Left lung (tissue), 10 donors: ENCODE results near the gene ACTL6B. TPM values are rescaled to one million over a fixed set of nuclear protein-coding genes. Genes with fewer than 3 reads are reported as not detected.
"Not testable (repeated sequence)": the region's sequence is repeated elsewhere in the genome, so short reads cannot be mapped to it uniquely, and the experiment has no call there.

Source experiments
- ATAC-seq: fragments of 200-7000 bp; cut with Tn5 transposase; one replicate; pipeline ENCODE4 v1.9.1; 2020; ENCODE audit warnings: moderate library complexity
- DNase-seq, 4 donors: peaks; one replicate each; pipeline ENCODE4 v3.0.0-alpha.2; 2013 to 2020
- H3K27ac ChIP-seq, 2 donors: fragments of 200-600 bp; sonication (generic) in 1 of 2; one replicate each; pipeline versions ENCODE4 v1.5.0 to v1.8.0; 2020 to 2021
- H3K27me3 ChIP-seq, 2 donors: fragments of 200-600 bp; sonication (generic) in 1 of 2; one replicate each; pipeline versions ENCODE4 v1.5.0 to v1.8.0; 2020 to 2021
- H3K36me3 ChIP-seq, 2 donors: fragments of 200-600 bp; sonication (generic) in 1 of 2; one replicate each; pipeline versions ENCODE4 v1.5.0 to v1.8.0; 2020 to 2021
- H3K4me1 ChIP-seq, 2 donors: fragments of 200-600 bp; one replicate each; pipeline ENCODE4 v1.8.0; 2021
- H3K4me3 ChIP-seq, 2 donors: fragments of 200-600 bp; sonication (generic) in 1 of 2; one replicate each; pipeline versions ENCODE4 v1.5.0 to v1.8.0; 2020 to 2021; ENCODE audit warnings: mild to moderate bottlenecking in 1 of 2
- H3K9me3 ChIP-seq, 2 donors: fragments of 200-600 bp; sonication (generic) in 1 of 2; one replicate each; pipeline versions ENCODE4 v1.5.0 to v1.8.0; 2020 to 2021
- CTCF ChIP-seq, 2 donors: fragments of 200-600 bp; sonication (generic) in 1 of 2; IDR thresholded peaks; one replicate each; pipeline versions ENCODE4 v1.5.0 to v1.8.0; 2021; ENCODE audit warnings: antibody characterized with exemption in 2 of 2
- intact Hi-C, 2 donors: fragments of 100-400 bp; cut with DNase I; formaldehyde crosslinking; loops; one replicate each; pipeline versions ENCODE4 v1.11.2 to v1.14.2; 2022
- polyA plus RNA-seq, 6 donors: library from polyadenylated mRNA; unstranded; fragments of 120-200 nt; gene quantifications; one replicate each; pipeline ENCODE4 v1.2.1, GENCODE V29; 2013; ENCODE audit not compliant: insufficient read length in 6 of 6
- total RNA-seq, 2 donors: library from RNA; stranded (reverse); fragmentation: NEBNext Ultra II Directional; extraction: Animal tissue kit (Norgen Biotek cat#: 25700); gene quantifications; one replicate each; pipeline ENCODE4 v1.2.1, GENCODE V29; 2021
- donor health status: DM: no; HTN: yes; CAD: no.
- donor health status: DM: no; HTN: no; CAD: no.

Gene ACTL6B
- total and polyA plus RNA-seq, 8 donors = 0.17 to 0.20 TPM; not detected in 6

GRCh38 chr7:100670074-100670473, 13.8 kb upstream of the ACTL6B start:
- Histone ChIP-seq H3K36me3 (no peaks in the 10 kb centered on the region), H3K27ac (no peak overlapping the region), H3K9me3 (no peaks in the 10 kb centered on the region), H3K27me3 (no peaks in the 10 kb centered on the region), H3K4me1 (peaks cover 0 to 7% of the 10 kb centered on the region in 2 donors), H3K4me3 (no peak overlapping the region)
- DNase-seq = no peak
- intact Hi-C loops = no loop called here
- no peak for ATAC-seq
- no peak for TF ChIP-seq CTCF (IDR thresholded peaks at IDR 0.05)

- H3K4me3 ChIP-seq, intact Hi-C loops, DNase-seq, H3K27ac ChIP-seq, H3K9me3 ChIP-seq, H3K36me3 ChIP-seq, ATAC-seq, H3K27me3 ChIP-seq, H3K4me1 ChIP-seq: not testable (repeated sequence)
These were observed 12.9 kb upstream of the ACTL6B start for GRCh38 chr7:100669106-100669505.

GRCh38 chr7:100668069-100668449, 11.8 kb upstream of the ACTL6B start:
- TF ChIP-seq CTCF (IDR thresholded peaks at IDR 0.05) = no peak
- intact Hi-C loops = no loop called here

GRCh38 chr7:100667331-100668068, 11.3 kb upstream of the ACTL6B start:
- DNase-seq = no peak
- intact Hi-C loops = no loop called here

More at GRCh38 chr7:100668069-100668449, 11.8 kb upstream of the ACTL6B start:
- ATAC-seq (no peak), DNase-seq (no peak)
- H3K4me1 ChIP-seq = peaks cover 0 to 7% of the 10 kb centered on the region in 2 donors
- H3K27ac ChIP-seq = no peak overlapping the region
- H3K27me3 ChIP-seq = no peaks in the 10 kb centered on the region
- no peaks in the 10 kb centered on the region for H3K9me3 ChIP-seq
- H3K36me3 ChIP-seq = no peaks in the 10 kb centered on the region
- no peak overlapping the region for H3K4me3 ChIP-seq

GRCh38 chr7:100665168-100665726, 9.0 kb upstream of the ACTL6B start:
- no peak overlapping the region for H3K27ac ChIP-seq
- H3K36me3 ChIP-seq = no peaks in the 10 kb centered on the region
- H3K9me3 ChIP-seq = no peaks in the 10 kb centered on the region
- H3K4me3 ChIP-seq = no peak overlapping the region
- intact Hi-C loops = no loop called here
- ATAC-seq (no peak), DNase-seq (no peak)
- peaks cover 0 to 17% of the 10 kb centered on the region in 2 donors for H3K27me3 ChIP-seq
- H3K4me1 ChIP-seq = no peaks in the 10 kb centered on the region
- TF ChIP-seq CTCF (IDR thresholded peaks at IDR 0.05) = no peak

More at GRCh38 chr7:100667331-100668068, 11.3 kb upstream of the ACTL6B start:
- Histone ChIP-seq H3K4me1 (peaks cover 0 to 2% of the 10 kb centered on the region in 2 donors), H3K36me3 (no peaks in the 10 kb centered on the region), H3K27me3 (peaks cover 0 to 2% of the 10 kb centered on the region in 2 donors), H3K9me3 (no peaks in the 10 kb centered on the region), H3K4me3 (no peak overlapping the region), H3K27ac (no peak overlapping the region)
- no peak for ATAC-seq
- no peak for TF ChIP-seq CTCF (IDR thresholded peaks at IDR 0.05)

GRCh38 chr7:100662194-100662776, 6.0 kb upstream of the ACTL6B start:
- peak in 1 of 4 donors; percentile 25 for DNase-seq
- H3K27ac ChIP-seq, H3K4me3 ChIP-seq, H3K4me1 ChIP-seq, intact Hi-C loops, ATAC-seq, H3K36me3 ChIP-seq, H3K9me3 ChIP-seq: not testable (repeated sequence)
- H3K27me3 ChIP-seq = peaks cover 0 to 47% of the 10 kb centered on the region in 2 donors
